Measurements from ENCODE around the gene PLA2R1.

DNA sequence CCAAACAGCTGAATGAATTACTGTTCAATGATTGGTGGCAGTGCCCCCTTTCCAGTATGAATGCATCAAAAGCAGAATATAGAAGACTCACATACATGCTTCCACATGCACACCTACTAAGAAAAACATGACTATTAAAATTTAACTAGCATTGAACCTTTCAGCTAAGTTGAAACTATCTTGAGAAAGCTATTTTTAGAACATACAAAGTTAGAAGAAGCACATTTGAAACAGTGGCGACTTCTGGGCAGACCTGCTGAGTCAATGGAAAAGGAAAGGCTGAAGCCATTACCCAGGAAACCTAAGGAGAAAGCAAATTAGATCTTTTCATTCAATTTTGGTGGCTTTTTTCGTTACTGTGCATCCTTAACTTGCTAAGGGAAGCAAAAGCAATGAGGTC, 55.9 kb downstream of the PLA2R1 start:
- TF ChIP-seq, protein P1, sequence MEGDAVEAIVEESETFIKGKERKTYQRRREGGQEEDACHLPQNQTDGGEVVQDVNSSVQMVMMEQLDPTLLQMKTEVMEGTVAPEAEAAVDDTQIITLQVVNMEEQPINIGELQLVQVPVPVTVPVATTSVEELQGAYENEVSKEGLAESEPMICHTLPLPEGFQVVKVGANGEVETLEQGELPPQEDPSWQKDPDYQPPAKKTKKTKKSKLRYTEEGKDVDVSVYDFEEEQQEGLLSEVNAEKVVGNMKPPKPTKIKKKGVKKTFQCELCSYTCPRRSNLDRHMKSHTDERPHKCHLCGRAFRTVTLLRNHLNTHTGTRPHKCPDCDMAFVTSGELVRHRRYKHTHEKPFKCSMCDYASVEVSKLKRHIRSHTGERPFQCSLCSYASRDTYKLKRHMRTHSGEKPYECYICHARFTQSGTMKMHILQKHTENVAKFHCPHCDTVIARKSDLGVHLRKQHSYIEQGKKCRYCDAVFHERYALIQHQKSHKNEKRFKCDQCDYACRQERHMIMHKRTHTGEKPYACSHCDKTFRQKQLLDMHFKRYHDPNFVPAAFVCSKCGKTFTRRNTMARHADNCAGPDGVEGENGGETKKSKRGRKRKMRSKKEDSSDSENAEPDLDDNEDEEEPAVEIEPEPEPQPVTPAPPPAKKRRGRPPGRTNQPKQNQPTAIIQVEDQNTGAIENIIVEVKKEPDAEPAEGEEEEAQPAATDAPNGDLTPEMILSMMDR (IDR thresholded peaks at IDR 0.05) = no peak
- no peak for TF ChIP-seq POLR2A (IDR thresholded peaks at IDR 0.05)
- TF ChIP-seq EP300 (IDR thresholded peaks at IDR 0.05) = no peak
